ENCODE results near the gene NLRC4.
"Not testable (repeated sequence)": the region's sequence is repeated elsewhere in the genome, so short reads cannot be mapped to it uniquely, and the experiment has no call there.

The NLRC4 gene

DNA sequence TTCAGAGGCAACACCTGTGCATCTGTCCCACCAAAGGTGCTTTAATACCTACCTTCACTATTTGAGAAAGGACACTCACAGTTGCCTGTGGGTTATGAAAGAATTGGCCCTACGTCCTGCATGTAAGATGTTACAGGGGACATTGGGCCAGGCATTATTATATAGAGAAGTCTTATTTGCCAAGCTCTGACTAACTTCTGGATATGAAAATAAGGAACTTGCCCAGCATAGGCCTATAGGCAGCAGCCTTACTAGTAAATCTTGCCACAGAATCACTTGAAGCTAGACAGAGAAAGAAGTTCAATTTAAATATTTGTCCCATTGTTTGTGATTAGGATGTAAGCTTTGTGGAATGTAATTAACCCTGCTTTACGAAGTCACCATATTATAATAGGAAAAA lies 41.7 kb downstream of the NLRC4 start:
- H3K27ac Mint-ChIP-seq, result no peak overlapping the region

DNA sequence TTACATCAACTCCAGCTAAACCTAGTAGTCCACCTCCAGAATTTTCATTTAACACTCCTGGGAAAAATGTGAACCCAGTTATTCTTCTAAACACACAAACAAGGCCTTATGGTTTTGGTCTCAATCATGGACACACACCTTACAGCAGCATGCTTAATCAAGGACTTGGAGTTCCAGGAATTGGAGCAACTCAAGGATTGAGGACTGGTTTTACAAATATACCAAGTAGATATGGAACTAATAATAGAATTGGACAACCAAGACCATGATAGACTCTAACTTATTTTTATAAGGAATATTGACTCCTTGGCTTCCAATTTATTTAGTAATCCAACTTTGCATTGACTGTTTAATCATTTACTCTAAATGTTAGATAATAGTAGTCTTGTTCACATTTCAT lies 44.2 kb downstream of the NLRC4 start:
- Mint-ChIP-seq H3K36me3 (ENCODE audit: low read depth) (peaks cover 51% of the 10 kb centered on the region), H3K4me3 (no peak overlapping the region), H3K4me1 (ENCODE audit: low read depth) (no peaks in the 10 kb centered on the region), H3K9me3 (no peaks in the 10 kb centered on the region), H3K27me3 (no peaks in the 10 kb centered on the region), H3K27ac (no peak overlapping the region)

More for the DNA sequence above, 41.7 kb downstream of the NLRC4 start:
- H3K4me1 Mint-ChIP-seq (ENCODE audit: low read depth), result no peaks in the 10 kb centered on the region
- peaks cover 54% of the 10 kb centered on the region for H3K36me3 Mint-ChIP-seq (ENCODE audit: low read depth)
- H3K9me3 Mint-ChIP-seq, result no peaks in the 10 kb centered on the region
- H3K27me3 Mint-ChIP-seq, result no peaks in the 10 kb centered on the region
- no peak overlapping the region for H3K4me3 Mint-ChIP-seq

DNA sequence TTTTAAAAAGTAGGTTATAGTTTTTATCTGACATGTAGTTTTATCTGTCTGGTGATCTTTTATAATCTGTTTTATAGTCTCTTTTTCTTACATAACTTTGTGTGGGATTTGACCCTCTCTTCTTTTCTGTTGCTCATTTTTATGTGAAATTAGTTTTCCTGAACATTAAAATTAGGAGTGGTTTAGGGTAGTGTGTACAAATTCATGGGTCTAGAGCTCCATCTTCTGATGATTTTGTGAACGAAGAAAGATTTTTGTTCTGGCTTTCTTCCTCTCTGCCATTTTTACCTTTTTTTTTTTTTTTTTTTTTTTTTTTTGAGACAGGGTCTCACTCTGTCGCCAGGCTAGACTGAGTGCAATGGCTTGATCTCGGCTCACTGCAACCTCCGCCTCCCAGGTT lies 52.4 kb downstream of the NLRC4 start:
- Mint-ChIP-seq H3K27me3 (no peaks in the 10 kb centered on the region), H3K27ac (no peak overlapping the region)

DNA sequence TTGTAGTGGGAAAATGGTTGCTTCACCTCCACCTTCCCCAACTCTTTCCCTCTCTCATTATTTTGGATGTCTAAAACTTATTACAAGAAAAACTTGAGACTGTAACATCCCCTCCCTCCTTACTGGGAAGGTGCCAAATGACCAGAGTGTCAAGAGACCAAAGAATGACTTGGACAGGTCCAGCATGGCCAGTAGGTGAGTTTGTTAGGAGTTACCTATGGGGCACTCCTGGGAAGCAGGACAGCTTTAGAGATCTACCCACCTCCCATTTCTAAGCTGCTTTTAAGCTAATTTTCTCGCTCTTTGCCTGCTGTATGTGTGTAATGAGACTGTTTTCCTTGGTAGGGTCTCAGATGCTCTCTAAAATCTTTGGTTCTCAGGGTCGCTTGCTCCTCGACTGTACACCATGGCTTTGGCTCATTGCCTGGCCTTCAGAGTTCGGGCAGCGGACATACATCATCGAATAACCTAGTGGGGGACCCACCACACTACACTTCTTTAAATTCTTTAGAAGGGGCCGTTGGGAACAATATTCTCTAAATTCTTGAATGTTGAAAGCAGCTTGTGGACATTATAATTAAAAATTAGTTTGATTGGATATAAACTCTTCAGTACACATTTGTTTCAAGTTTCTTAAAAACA lies 53.8 kb downstream of the NLRC4 start:
- no peaks in the 10 kb centered on the region for H3K9me3 Mint-ChIP-seq
- H3K4me1 Mint-ChIP-seq (ENCODE audit: low read depth), result no peaks in the 10 kb centered on the region
- no peaks in the 10 kb centered on the region for H3K27me3 Mint-ChIP-seq
- H3K36me3 Mint-ChIP-seq (ENCODE audit: low read depth), result peaks cover 44% of the 10 kb centered on the region
- H3K27ac Mint-ChIP-seq, result no peak overlapping the region
- no peak overlapping the region for H3K4me3 Mint-ChIP-seq

More for the DNA sequence above, 52.4 kb downstream of the NLRC4 start:
- peaks cover 47% of the 10 kb centered on the region for H3K36me3 Mint-ChIP-seq (ENCODE audit: low read depth)
- no peak overlapping the region for H3K4me3 Mint-ChIP-seq
- H3K9me3 Mint-ChIP-seq, result no peaks in the 10 kb centered on the region
- H3K4me1 Mint-ChIP-seq (ENCODE audit: low read depth), result no peaks in the 10 kb centered on the region

DNA sequence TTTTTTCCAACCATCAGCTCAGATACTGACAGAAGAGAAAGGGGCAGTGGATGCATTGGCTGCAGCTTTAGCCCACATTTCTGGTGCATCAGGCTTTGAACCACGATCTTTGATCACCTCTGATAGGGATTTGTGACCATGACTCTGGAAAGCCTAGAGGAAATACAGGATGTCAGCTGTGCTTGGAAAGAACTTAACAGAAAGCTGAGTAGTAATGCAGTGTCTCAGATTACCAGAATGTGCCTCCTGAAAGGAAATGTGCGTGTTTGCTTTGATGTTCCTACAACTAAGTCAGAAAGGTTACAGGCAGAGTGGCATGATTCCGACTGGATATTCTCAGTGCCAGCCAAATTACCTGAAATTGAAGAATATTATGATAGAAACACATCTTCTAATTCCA lies 61.3 kb downstream of the NLRC4 start:
- not testable (repeated sequence) for H3K4me1 Mint-ChIP-seq (ENCODE audit: low read depth); H3K4me3 Mint-ChIP-seq; H3K9me3 Mint-ChIP-seq; H3K27me3 Mint-ChIP-seq; H3K27ac Mint-ChIP-seq
- H3K36me3 Mint-ChIP-seq (ENCODE audit: low read depth), result peaks cover 38% of the 10 kb centered on the region

DNA sequence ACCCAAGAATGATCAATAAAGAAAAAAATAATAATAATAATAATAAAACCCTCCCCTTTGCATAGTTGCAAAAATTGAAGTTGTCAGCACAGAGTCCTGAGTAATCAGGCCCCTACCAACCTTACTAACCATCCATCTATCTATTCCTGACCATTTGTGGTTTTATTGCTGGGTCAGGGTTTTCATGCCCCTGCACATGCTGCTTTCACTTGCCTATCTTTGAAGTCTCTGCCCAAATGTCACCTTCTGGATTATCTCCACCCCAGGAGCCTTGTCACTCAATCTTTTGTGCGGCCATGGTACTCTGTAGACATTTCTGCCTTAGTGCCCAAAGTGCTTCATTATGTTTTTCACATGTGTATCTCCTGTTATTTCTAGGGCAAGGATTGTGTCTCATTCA lies 63.9 kb downstream of the NLRC4 start:
- H3K27me3 Mint-ChIP-seq, result no peaks in the 10 kb centered on the region
- peaks cover 48% of the 10 kb centered on the region for H3K36me3 Mint-ChIP-seq (ENCODE audit: low read depth)
- no peak overlapping the region for H3K27ac Mint-ChIP-seq
- no peaks in the 10 kb centered on the region for H3K4me1 Mint-ChIP-seq (ENCODE audit: low read depth)
- no peak overlapping the region for H3K4me3 Mint-ChIP-seq
- H3K9me3 Mint-ChIP-seq, result no peaks in the 10 kb centered on the region

DNA sequence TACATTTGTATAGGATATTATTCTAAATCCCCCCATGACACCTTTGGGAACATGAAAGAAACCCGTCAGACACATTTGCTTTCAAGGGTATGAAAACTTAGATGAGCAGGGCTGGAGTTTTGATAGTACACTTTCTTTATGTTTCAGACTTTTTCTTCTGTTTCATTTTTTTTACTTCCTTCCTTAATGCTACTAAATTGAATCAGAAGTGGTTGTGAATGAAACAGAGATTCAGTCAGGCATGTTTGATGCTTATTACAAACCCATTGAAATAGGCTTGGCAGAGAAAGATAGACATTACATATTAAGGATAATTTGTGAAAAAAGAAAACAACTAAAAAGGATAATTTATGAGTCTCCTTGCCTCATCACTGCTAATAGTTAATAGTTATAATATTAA lies 72.3 kb downstream of the NLRC4 start:
- H3K4me3 Mint-ChIP-seq, result no peak overlapping the region
- no peaks in the 10 kb centered on the region for H3K9me3 Mint-ChIP-seq
- no peaks in the 10 kb centered on the region for H3K27me3 Mint-ChIP-seq
- H3K4me1 Mint-ChIP-seq (ENCODE audit: low read depth), result peaks cover 19% of the 10 kb centered on the region
- H3K36me3 Mint-ChIP-seq (ENCODE audit: low read depth), result peaks cover 31% of the 10 kb centered on the region
- no peak overlapping the region for H3K27ac Mint-ChIP-seq

DNA sequence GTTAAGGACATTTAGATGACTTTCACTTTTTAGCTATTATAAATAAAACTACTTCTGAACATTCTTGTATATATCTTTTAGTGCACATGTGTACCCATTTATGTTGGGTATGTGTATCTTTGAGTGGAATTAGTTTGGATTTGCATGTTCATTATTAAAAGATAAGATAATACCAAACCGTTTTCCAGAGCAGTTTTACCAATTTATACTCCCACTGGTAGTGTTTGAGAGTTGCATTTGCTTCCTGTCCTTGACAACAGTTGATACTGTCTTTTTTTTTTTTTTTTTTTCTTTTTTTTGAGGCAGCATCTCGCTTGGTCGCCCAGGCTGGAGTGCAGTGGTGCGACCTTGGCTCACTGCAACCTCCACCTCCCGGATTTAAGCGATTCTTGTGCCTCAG lies 75.7 kb downstream of the NLRC4 start:
- Mint-ChIP-seq H3K9me3 (no peaks in the 10 kb centered on the region), H3K27ac (no peak overlapping the region), H3K27me3 (no peaks in the 10 kb centered on the region), H3K4me1 (ENCODE audit: low read depth) (peaks cover 19% of the 10 kb centered on the region), H3K36me3 (ENCODE audit: low read depth) (peaks cover 40% of the 10 kb centered on the region), H3K4me3 (no peak overlapping the region)

DNA sequence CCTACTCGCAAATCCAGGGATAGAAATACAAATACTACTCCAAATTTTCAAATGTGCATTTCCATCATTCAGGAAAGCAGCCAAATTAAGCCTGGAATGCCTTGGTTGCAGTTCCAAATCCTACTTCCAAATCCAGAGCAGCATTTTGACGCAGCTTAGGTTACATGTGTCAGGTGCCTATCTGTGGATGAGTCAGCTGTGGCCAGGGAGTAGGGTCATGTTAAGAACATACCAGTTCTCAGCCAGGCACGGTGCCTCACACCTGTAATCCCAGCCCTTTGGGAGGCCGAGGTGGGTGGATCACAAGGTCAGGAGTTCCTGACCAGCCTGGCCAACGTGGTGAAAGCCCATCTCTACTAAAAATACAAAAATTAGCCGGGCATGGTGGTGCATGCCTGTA lies 82.0 kb downstream of the NLRC4 start:
- no peaks in the 10 kb centered on the region for H3K27me3 Mint-ChIP-seq
- no peak overlapping the region for H3K27ac Mint-ChIP-seq
- no peaks in the 10 kb centered on the region for H3K9me3 Mint-ChIP-seq
- H3K36me3 Mint-ChIP-seq (ENCODE audit: low read depth), result peaks cover 36% of the 10 kb centered on the region
- no peak overlapping the region for H3K4me3 Mint-ChIP-seq
- H3K4me1 Mint-ChIP-seq (ENCODE audit: low read depth), result no peaks in the 10 kb centered on the region
